NCI-H526 treated with DMSO at 0.1 percent for 48 hours (cell line): ENCODE results near the gene ZIK1.

Experiments used
- DNase-seq: peaks from one replicate; lab custom pipeline; 2025; lab: John Stamatoyannopoulos, UW

ZIK1 gene

DNA sequence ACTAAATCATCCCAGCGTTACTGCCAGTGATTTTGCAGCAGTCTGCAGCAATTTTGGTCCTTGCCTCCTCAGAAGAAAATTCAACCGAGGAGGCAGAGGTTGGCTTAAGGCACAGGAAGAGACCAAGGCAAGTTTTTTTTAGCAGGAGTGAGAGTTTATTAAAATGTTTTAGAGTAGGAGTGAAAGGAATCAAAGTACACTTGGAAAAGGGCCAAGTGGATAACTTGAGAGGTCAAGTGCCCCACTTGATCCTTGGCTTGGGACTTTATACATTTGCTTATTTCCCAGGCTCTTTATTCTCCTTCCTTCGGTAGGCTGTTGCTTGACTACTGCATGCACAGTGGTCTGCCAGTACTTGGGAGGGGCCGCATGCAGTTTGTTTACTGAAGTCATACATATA is 27.2 kb downstream of the ZIK1 start:
- DNase-seq: no peak

GRCh38 chr19:57613941-57614743 is 30.2 kb downstream of the ZIK1 start, which contains the start of gene ZNF134:
ZNF134 (plus strand) TSS chr19:57614242; CDS start chr19:57619469, 5,227 bp downstream.
- peak; percentile 76 for DNase-seq

- no peak for DNase-seq
Measured at GRCh38 chr19:57615346-57615745, 31.4 kb downstream of the ZIK1 start.

DNA sequence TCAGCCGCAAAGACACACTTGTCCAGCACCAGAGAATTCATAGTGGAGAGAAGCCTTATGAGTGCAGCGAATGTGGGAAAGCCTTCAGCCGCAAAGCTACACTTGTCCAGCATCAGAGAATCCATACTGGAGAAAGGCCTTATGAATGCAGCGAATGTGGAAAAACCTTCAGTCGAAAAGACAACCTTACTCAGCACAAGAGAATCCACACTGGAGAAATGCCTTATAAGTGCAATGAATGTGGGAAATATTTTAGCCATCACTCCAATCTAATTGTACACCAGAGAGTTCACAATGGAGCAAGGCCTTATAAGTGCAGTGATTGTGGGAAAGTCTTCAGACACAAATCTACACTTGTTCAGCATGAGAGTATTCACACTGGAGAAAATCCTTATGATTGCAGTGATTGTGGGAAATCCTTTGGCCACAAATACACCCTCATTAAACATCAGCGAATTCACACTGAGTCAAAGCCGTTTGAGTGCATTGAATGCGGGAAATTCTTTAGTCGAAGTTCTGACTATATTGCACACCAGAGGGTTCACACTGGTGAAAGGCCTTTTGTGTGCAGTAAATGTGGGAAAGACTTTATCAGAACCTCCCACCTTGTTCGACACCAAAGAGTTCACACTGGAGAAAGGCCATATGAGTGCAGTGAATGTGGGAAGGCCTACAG is 36.9 kb downstream of the ZIK1 start:
- DNase-seq: no peak

DNA sequence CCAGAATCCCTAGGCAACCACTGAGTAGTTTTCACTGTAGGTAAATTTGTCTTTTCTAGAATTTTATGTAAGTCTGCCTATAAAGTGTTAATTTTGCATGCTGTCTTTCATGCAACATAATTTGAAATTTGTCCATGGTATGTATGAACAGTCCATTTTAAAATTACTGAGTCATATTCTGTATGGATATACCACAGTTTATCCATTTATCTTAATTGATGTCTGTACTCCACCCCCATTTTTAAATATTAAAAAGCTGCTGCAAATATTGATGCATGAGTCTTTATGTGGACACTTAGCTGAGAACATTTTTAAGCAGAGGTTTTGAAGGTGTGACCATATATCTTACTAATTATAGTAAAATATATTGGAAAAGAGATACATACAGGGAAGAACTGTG is 39.1 kb downstream of the ZIK1 start:
- DNase-seq: no peak

GRCh38 chr19:57632987-57633831 is 49.3 kb downstream of the ZIK1 start, which contains the start of gene ZNF211:
ZNF211 (plus strand) TSS chr19:57633168; CDS start chr19:57633347, 179 bp downstream.
- DNase-seq: peak; percentile 89

GRCh38 chr19:57633832-57634131 is 49.8 kb downstream of the ZIK1 start:
- no peak for DNase-seq

GRCh38 chr19:57637379-57637778 is 53.4 kb downstream of the ZIK1 start:
- DNase-seq: no peak

DNA sequence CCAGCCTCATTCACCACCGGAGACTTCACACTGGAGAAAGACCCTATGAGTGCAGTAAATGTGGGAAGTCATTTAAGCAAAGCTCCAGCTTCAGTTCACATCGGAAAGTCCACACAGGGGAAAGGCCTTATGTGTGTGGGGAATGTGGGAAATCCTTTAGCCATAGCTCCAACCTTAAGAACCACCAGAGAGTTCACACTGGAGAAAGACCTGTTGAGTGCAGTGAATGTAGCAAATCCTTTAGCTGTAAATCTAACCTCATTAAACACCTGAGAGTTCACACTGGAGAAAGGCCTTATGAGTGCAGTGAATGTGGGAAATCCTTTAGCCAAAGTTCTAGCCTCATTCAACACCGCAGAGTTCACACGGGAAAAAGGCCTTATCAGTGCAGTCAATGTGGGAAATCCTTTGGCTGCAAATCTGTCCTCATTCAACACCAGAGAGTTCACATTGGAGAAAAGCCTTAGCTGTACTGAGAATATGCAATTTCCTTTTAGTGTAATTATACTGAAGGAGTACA is 57.8 kb downstream of the ZIK1 start:
- no peak for DNase-seq

DNA sequence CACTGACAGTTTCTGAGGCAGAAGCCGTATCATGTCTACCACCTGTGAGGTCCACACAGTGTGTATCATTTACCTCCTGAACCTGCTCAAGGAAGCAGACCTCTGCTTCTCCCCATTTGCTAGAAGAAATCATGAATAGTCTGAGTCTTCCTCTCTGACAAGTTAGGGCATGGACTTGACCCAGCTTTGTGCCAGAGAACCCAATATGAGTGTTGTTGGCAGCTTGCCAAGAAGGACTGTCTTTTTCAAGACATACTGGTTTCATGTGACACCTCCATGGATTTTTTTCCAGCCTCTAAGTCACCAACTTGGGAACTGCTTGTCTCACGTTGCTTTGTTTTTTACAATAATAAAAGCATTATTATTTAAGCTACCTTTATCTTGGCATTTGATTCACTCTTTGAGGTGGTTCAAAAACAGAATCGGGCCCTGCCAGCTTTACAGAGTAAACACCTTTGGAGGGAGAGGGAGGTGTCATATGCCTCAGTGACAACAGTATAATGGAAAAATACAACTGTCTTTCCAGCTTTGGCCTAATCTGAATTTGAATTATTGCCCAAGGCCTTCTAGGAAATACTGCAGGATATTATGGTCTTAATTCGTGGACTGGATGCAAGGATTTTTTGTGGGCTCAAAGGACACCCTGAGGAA is 58.6 kb downstream of the ZIK1 start:
- DNase-seq: no peak
